HepG2 (cell line): ENCODE data around the gene TGFBR1. TPM values are rescaled to one million over a fixed set of nuclear protein-coding genes. Genes with fewer than 3 reads are reported as not detected.

ENCODE experiments used
- ATAC-seq: fragments of 200-7000 bp; cut with Tn5 transposase; 3 replicates; pipeline ENCODE4 v1.9.1; 2020; ENCODE audit warnings: mild to moderate bottlenecking, moderate library complexity
- BruUV-seq: library from RNA; stranded (reverse); fragments of 400-500 nt; replicated peaks from 2 replicates; lab custom pipeline; 2021; lab: Mats Ljungman, UMichigan
- CTCF ChIA-PET: fragments of 300-600 bp; formaldehyde crosslinking; extraction: SDS; loops from one replicate; lab custom pipeline; 2021; ENCODE audit warnings: low total read pairs, inconsistent platforms, low intra/inter-chr PET ratio; lab: Yijun Ruan, JAX
- POLR2A ChIA-PET: fragments of 350-600 bp; sonication (Branson Sonifier 250); formaldehyde crosslinking; loops from one replicate; lab custom pipeline; 2020; ENCODE audit warnings: antibody characterized with exemption, inconsistent platforms; lab: Yijun Ruan, JAX
- DNase-seq: peaks from one replicate; pipeline ENCODE4 v3.0.0-alpha.2; 2015; ENCODE audit warnings: low spot score
- FAIRE-seq: peaks from 3 replicates; lab custom pipeline; 2011; peaks lifted over from hg19 to GRCh38; lab: Jason Lieb, UNC
- H2AFZ ChIP-seq: one replicate; pipeline ENCODE4 v1.6.1; 2011; ENCODE audit warnings: low read length, inconsistent platforms
- H3K27ac ChIP-seq: fragments of 300-600 bp; 3 replicates; pipeline ENCODE4 v1.8.0; 2011; ENCODE audit warnings: mixed run types, mild to moderate bottlenecking, mixed read lengths, low read length, inconsistent platforms; ENCODE audit not compliant: insufficient read depth; ENCODE audit errors: extremely low read length
- H3K27me3 ChIP-seq, 2 experiments: fragments of 200-600 bp in 1 of 2; 2 replicates in 1 of 2; 3 replicates in 1 of 2; pipeline versions ENCODE4 v1.6.0 to v1.8.0; 2011; ENCODE audit warnings: low read length in 2 of 2, mild to moderate bottlenecking in 2 of 2, moderate library complexity in 2 of 2, inconsistent platforms in 1 of 2; ENCODE audit not compliant: insufficient read depth in 2 of 2, control insufficient read depth in 1 of 2
- H3K36me3 ChIP-seq, 2 experiments: fragments of 200-600 bp in 1 of 2; replicated peaks in 1 of 2; 2 replicates in 1 of 2; 3 replicates in 1 of 2; pipeline versions ENCODE4 v1.5.1 to v1.8.0; 2011; ENCODE audit warnings: low read length in 2 of 2, inconsistent platforms in 1 of 2; ENCODE audit not compliant: insufficient read depth in 2 of 2, control insufficient read depth in 1 of 2
- H3K4me1 ChIP-seq: 2 replicates; pipeline ENCODE4 v1.5.1; 2012; ENCODE audit warnings: low read length, inconsistent platforms; ENCODE audit not compliant: insufficient read depth
- H3K4me2 ChIP-seq: 2 replicates; pipeline ENCODE4 v1.6.0; 2011; ENCODE audit warnings: low read depth, low read length, inconsistent platforms
- H3K4me3 ChIP-seq, 3 experiments: fragments of 200-600 bp in 1 of 3; sonication (generic), shearing (Covaris generic) in 1 of 3; replicated peaks in 1 of 3; 2 replicates each; pipeline ENCODE4 v1.5.1; 2011 to 2016; ENCODE audit warnings: low read length in 3 of 3, inconsistent platforms in 2 of 3, low read depth in 2 of 3, mild to moderate bottlenecking in 2 of 3, control low read depth in 1 of 3, mixed read lengths in 1 of 3; ENCODE audit not compliant: insufficient read depth in 1 of 3
- H3K79me2 ChIP-seq: one replicate; pipeline ENCODE4 v1.6.1; 2011; ENCODE audit warnings: low read length, inconsistent platforms; ENCODE audit not compliant: insufficient read depth
- H3K9ac ChIP-seq: 2 replicates; pipeline ENCODE4 v1.6.0; 2011; ENCODE audit warnings: mild to moderate bottlenecking, low read depth, low read length, inconsistent platforms; ENCODE audit not compliant: insufficient read depth
- H3K9me3 ChIP-seq: 2 replicates; pipeline ENCODE4 v1.5.1; 2012; ENCODE audit warnings: mild to moderate bottlenecking, low read length
- H4K20me1 ChIP-seq: 2 replicates; pipeline ENCODE4 v1.6.0; 2011; ENCODE audit warnings: inconsistent platforms, mild to moderate bottlenecking, low read length, moderate library complexity; ENCODE audit not compliant: insufficient read depth
- CBX2 ChIP-seq, 2 experiments: fragments of 200-600 bp in 1 of 2; sonication (generic); formaldehyde crosslinking in 1 of 2; IDR thresholded peaks; 2 replicates each; pipeline versions ENCODE4 v1.7.0 to v1.8.1; 2018 to 2022; ENCODE audit warnings: low read depth in 2 of 2, low read length in 1 of 2, mild to moderate bottlenecking in 1 of 2, missing genetic modification reagents in 1 of 2
- CHD2 ChIP-seq: IDR thresholded peaks from 2 replicates; pipeline ENCODE4 v1.6.1; 2011; ENCODE audit warnings: low read depth, low read length, improper control_type of control experiment
- SRY ChIP-seq: sonication (generic); formaldehyde crosslinking; IDR thresholded peaks from 2 replicates; pipeline ENCODE4 v1.8.0; 2022; ENCODE audit warnings: mild to moderate bottlenecking, missing genetic modification reagents
- ZHX2 ChIP-seq, 2 experiments: sonication (generic) in 1 of 2; formaldehyde crosslinking in 1 of 2; IDR thresholded peaks; 2 replicates each; pipeline versions ENCODE4 v1.6.1 to v1.9.0; 2014 to 2022; ENCODE audit warnings: antibody characterized with exemption in 1 of 2, borderline replicate concordance in 1 of 2, inconsistent platforms in 1 of 2, low read depth in 1 of 2, missing genetic modification reagents in 1 of 2
- WGBS: methylation state at CpG from one replicate; pipeline ENCODE4 v1.1.6; 2017; ENCODE audit warnings: low lambda C conversion rate; 5-methylcytosine and 5-hydroxymethylcytosine counted together
- in situ Hi-C: cut with HindIII; loops from 2 replicates; pipeline ENCODE4 v1.10.0; 2017; ENCODE audit warnings: low pct_unique_long_range_greater_than_20kb; ENCODE audit not compliant: extremely low pct_ligation_motif_present
- intact Hi-C: fragments of 100-400 bp; cut with micrococcal nuclease; formaldehyde crosslinking; loops from one replicate; pipeline ENCODE4 v1.10.0; 2022; ENCODE audit not compliant: unreplicated experiment
- polyA plus RNA-seq, 8 experiments: library from polyadenylated mRNA; depleted of rRNA in 3 of 8; stranded (reverse) in 7 of 8; unstranded in 1 of 8; fragments of >200 nt; fragmentation: Illumina TruSeq in 4 of 8; extraction: Trizol in 4 of 8; gene quantifications; 2 replicates each; pipeline versions ENCODE4 v1.2.1 to v1.2.3, GENCODE V29; 2011 to 2016; ENCODE audit warnings: low read depth in 4 of 8, missing spikeins in 1 of 8, mixed read lengths in 1 of 8; ENCODE audit not compliant: insufficient read depth in 1 of 8
- total RNA-seq, 5 experiments: library from RNA; depleted of rRNA; stranded (reverse); fragments of >200 nt; fragmentation: Illumina TruSeq; extraction: Trizol; gene quantifications; 2 replicates each; pipeline ENCODE4 v1.2.3, GENCODE V29; 2016; ENCODE audit warnings: low read depth in 1 of 5
- TF ChIP-seq, protein P1 (sequence below): sonication (generic); formaldehyde crosslinking; conservative IDR thresholded peaks from 2 replicates; pipeline ENCODE4 v1.8.0; 2022; ENCODE audit warnings: low read depth, missing genetic modification reagents

The TGFBR1 gene
- total and polyA plus RNA-seq, 2 of the 13 experiments (the other 11 are each of a cell fraction or from before 2014, with no cell fraction given) = 16.8 to 23.9 TPM

DNA sequence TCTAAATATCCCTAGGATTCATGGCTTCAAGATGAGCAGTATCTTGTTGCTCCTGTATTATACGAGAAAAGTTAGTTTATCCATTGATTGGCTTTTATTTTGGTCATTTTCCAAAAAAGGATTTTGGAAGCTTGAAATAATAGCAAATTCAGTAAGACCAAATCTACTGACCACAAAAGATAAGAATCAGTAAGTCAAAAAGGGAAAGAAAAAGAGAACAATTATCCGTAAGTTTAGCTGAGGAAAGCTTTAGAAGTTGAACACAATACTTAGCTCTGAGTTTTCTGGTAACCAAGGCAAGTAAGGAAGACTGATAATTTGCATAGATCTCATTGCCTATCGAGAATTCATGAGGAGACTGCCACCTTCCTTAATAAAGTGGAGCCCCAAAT is 9.1 kb downstream of the TGFBR1 start (continued):
- TF ChIP-seq SRY (CRISPR knock-in tag) = no peak
- no peak for TF ChIP-seq ZHX2 (IDR thresholded peaks at IDR 0.05; ENCODE audit: low read depth)
- TF ChIP-seq ZHX2 (CRISPR knock-in tag; IDR thresholded peaks at IDR 0.05; ENCODE audit: borderline replicate concordance) = no peak

DNA sequence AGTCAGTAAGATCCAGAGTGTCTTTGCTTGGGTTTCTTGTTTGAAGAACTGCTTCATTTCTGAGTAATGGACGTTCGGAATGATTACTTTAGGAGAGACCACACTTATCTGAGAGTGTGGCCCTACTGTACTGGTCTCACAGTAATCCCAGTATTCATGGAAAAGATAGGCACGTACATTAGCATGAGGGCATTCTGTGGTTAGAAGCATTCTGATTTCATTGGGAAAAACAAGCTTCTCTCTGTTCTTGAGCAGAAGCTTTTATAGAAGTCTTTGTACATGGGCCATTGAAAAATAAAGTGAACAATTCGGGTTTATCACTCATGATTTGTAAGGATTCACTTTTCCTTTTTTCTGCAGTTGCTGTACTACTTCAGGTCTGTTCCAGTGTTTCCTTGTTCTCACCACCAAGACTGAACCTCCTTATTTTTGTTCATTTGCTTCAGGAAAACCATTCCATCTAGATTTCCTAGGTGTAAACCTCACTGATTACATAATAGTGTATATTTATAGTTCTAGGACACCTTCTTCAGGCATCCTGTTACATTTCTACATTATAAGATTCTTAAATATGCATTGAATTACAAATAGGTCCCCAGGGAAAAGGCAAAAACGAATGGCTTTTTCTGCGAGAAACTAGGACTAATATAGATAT is 10.1 kb downstream of the TGFBR1 start:
- CTCF ChIA-PET = no interaction called here
- H3K4me1 ChIP-seq = peaks cover 8% of the 10 kb centered on the region; the same call in 1 of the 2 replicates
- no peak overlapping the region for H3K27ac ChIP-seq
- no TSS peak for BruUV-seq
- no peak overlapping the region for H3K4me3 ChIP-seq
- H3K4me2 ChIP-seq = no peak overlapping the region
- in situ Hi-C loops = no loop called here
- DNase-seq (no peak), ATAC-seq (no peak), FAIRE-seq (no peak)
- POLR2A ChIA-PET = no interaction called here
- WGBS = 93% methylated on average over 6 of the region's 6 CpGs
- H3K9ac ChIP-seq = no peak overlapping the region
- TF ChIP-seq CHD2 (no peak), CBX2 (IDR thresholded peaks at IDR 0.05; ENCODE audit: low read depth, low read length) (no peak), CBX2 (CRISPR knock-in tag; IDR thresholded peaks at IDR 0.05; ENCODE audit: low read depth) (no peak)
- TF ChIP-seq, protein P1, sequence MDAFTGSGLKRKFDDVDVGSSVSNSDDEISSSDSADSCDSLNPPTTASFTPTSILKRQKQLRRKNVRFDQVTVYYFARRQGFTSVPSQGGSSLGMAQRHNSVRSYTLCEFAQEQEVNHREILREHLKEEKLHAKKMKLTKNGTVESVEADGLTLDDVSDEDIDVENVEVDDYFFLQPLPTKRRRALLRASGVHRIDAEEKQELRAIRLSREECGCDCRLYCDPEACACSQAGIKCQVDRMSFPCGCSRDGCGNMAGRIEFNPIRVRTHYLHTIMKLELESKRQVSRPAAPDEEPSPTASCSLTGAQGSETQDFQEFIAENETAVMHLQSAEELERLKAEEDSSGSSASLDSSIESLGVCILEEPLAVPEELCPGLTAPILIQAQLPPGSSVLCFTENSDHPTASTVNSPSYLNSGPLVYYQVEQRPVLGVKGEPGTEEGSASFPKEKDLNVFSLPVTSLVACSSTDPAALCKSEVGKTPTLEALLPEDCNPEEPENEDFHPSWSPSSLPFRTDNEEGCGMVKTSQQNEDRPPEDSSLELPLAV (CRISPR knock-in tag) = no peak
- H3K27me3 ChIP-seq = no peaks in the 10 kb centered on the region
- intact Hi-C loops = no loop called here
- H3K79me2 ChIP-seq = peaks cover 4% of the 10 kb centered on the region
- H3K9me3 ChIP-seq = no peaks in the 10 kb centered on the region
- H2AFZ ChIP-seq = no peak overlapping the region
- H3K36me3 ChIP-seq = no peaks in the 10 kb centered on the region
- no peaks in the 10 kb centered on the region for H4K20me1 ChIP-seq
